Fibroblast of villous mesenchyme (primary cell): ENCODE data around the gene CALU. TPM values are rescaled to one million over a fixed set of nuclear protein-coding genes. Genes with fewer than 3 reads are reported as not detected.

Experiments used
- DNase-seq: peaks from one replicate; pipeline ENCODE4 v3.0.0-alpha.2; 2010; ENCODE audit warnings: low read depth
- H3K4me3 ChIP-seq: 2 replicates; pipeline ENCODE4 v1.5.1; 2011; ENCODE audit warnings: low read depth, mild to moderate bottlenecking, low read length
- CTCF ChIP-seq: IDR thresholded peaks from 2 replicates; pipeline ENCODE4 v1.5.1; 2012; ENCODE audit warnings: low read depth, mild to moderate bottlenecking, low read length; ENCODE audit not compliant: insufficient read depth
- total RNA-seq: library from RNA; depleted of rRNA; stranded (reverse); fragments of >200 nt; gene quantifications from 2 replicates; pipeline ENCODE4 v1.2.3, GENCODE V29; 2012

Gene CALU
- total RNA-seq, 1 donor: 855 TPM

- no peak overlapping the region for H3K4me3 ChIP-seq
- TF ChIP-seq CTCF: no peak
- DNase-seq: no peak
Observed at GRCh38 chr7:128721376-128721775, 17.8 kb upstream of the CALU start.

GRCh38 chr7:128724743-128725142 lies 14.4 kb upstream of the CALU start:
- DNase-seq: no peak
- no peak overlapping the region for H3K4me3 ChIP-seq
- no peak for TF ChIP-seq CTCF

GRCh38 chr7:128725531-128725930 lies 13.6 kb upstream of the CALU start:
- DNase-seq: no peak
- no peak overlapping the region for H3K4me3 ChIP-seq
- no peak for TF ChIP-seq CTCF

GRCh38 chr7:128726059-128726736 lies 13.0 kb upstream of the CALU start:
- no peak overlapping the region for H3K4me3 ChIP-seq
- DNase-seq: no peak
- TF ChIP-seq CTCF: no peak

- TF ChIP-seq CTCF: no peak
- H3K4me3 ChIP-seq: no peak overlapping the region
- DNase-seq: no peak
Observed at GRCh38 chr7:128726737-128727072, 12.5 kb upstream of the CALU start.

- H3K4me3 ChIP-seq: no peak overlapping the region
- DNase-seq: no peak
- TF ChIP-seq CTCF: no peak
Observed at GRCh38 chr7:128727239-128727638, 11.9 kb upstream of the CALU start.

- peak; percentile 38 for DNase-seq
- TF ChIP-seq CTCF: no peak
- no peak overlapping the region for H3K4me3 ChIP-seq
Observed at GRCh38 chr7:128728598-128728997, 10.6 kb upstream of the CALU start.
